ENCODE measurements around the gene OR51A2.

- TF ChIP-seq SP2 (IDR thresholded peaks at IDR 0.05; ENCODE audit: low read length) = no peak
- no peak for TF ChIP-seq RAD21 (IDR thresholded peaks at IDR 0.05 in 1 of 2, conservative IDR thresholded peaks at IDR 0.05 in 1 of 2; ENCODE audit: low read depth in 2 of 2, low read length in 2 of 2)
- TF ChIP-seq EP300 (IDR thresholded peaks at IDR 0.05; ENCODE audit: borderline replicate concordance in 1 of 2, low read depth in 2 of 2, low read length in 2 of 2) = no peak
- TF ChIP-seq POU5F1 (IDR thresholded peaks at IDR 0.05; ENCODE audit: low read depth, low read length) = no peak
- TF ChIP-seq POLR2A (IDR thresholded peaks at IDR 0.05; ENCODE audit: control extremely low read depth in 1 of 2, low read depth in 2 of 2, low read length in 2 of 2) = no peak
Observed at GRCh38 chr11:4947505-4947904, 8.0 kb downstream of the OR51A2 start, which contains the start of gene OR51A4.
